GM18508 (cell line): ENCODE data around the gene BTN2A1.
"Not testable (repeated sequence)": the region's sequence is repeated elsewhere in the genome, so short reads cannot be mapped to it uniquely, and the experiment has no call there.

Source experiments
- ATAC-seq: cut with Tn5 transposase; IDR thresholded peaks from one replicate; pipeline ENCODE4 v1.9.1; 2021; ENCODE audit warnings: moderate number of reproducible peaks; ENCODE audit not compliant: insufficient read depth, unreplicated experiment

BTN2A1 gene

DNA sequence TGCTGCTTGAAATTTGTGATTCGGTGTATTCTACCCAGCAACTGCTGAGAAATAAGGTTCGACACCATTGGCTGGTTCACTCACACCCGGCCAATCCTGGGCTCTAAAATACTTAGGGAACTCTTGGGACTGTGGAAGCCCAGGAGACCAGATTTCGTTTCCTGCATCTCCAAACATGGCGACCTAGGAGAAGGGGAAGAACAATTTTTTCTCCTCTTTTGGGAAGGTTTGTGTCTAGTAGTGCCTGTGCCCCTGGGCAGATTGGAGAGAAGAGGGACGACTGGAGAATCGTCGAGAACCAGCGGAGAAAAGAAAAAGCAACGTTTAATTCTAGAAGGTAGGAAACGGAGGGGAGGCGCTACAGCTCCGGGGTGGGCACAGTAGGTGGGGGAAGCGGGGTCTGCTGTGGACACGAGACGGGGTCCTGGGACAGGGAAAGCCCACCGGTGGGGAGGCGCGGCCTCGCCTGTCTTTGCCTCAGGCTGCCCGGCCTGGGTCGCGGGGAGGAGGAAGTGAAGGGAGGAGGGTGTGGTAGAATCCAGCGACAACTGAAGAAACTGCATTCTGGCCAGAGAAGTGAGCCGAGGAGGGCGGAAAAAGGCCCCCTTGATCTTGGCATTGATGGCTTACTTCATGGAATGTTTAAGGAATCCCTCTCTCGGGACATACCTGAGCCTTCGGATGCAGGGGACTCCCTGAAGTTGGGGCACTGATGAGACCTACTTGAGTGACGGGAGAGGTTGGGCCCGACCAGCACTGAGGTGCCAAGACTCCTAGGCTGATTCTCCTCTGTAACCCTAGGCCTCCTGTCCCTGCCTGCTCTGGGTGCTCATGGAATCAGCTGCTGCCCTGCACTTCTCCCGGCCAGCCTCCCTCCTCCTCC lies at the start of gene BTN2A1:
BTN2A1 (plus strand) TSS at position 150 of the 883 bp plus-strand sequence; CDS start at position 832, 682 bp downstream.
- ATAC-seq = peak; percentile 90

DNA sequence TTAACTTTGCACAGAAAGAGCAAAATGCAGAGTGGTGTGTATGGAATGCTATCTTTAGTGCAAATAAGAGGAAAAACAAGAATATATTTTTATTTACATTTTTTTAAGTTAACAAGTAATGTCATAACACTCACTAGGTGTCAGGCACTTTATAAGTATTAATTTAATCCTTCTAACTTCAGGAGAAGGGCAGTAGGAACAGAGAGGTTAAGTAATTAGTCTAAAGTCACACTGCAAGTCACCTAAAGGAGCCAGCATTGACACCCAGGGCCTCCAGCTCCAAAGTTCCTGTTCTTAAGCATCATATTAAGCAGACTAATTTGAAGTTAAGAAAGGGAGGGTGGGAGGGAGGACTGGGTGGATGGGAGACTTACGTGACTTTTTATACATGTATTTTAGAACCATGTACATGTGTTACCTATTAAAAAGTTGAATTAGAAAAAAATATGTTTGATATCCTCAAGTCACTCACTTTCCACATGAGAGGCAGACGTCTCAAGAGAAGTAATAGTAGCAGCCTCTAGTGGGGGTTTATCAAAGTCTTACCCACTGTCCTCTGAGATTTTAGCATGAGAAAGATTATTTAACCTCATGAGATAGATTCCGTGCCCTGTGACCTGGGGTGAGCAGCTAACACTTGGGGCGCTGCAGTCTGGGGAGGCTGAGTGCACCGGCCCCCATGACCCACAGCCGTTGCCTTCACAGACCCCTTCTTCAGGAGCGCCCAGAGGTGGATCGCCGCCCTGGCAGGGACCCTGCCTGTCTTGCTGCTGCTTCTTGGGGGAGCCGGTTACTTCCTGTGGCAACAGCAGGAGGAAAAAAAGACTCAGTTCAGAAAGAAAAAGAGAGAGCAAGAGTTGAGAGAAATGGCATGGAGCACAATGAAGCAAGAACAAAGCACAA lies 48.7 kb upstream of the BTN2A1 start:
- ATAC-seq = no peak

DNA sequence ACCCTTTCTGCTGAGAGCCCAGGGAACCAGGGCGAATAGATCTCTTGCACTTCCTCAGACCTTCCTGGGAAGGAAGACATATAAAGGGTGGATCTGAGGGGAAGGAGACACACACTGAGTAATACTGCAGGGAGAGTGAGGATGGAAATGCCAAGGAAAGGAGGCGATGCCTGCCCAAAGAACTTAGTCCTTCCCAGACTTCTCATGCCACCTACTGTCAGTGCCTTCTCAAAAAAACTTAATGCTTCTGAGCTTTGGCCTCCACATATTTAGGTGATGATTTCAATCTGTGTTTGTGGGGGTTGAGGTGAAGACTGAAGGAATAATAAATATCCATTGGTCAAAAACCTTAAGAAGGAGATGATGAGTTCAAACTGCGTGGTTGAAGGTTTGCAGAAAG lies 46.0 kb upstream of the BTN2A1 start:
- no peak for ATAC-seq

DNA sequence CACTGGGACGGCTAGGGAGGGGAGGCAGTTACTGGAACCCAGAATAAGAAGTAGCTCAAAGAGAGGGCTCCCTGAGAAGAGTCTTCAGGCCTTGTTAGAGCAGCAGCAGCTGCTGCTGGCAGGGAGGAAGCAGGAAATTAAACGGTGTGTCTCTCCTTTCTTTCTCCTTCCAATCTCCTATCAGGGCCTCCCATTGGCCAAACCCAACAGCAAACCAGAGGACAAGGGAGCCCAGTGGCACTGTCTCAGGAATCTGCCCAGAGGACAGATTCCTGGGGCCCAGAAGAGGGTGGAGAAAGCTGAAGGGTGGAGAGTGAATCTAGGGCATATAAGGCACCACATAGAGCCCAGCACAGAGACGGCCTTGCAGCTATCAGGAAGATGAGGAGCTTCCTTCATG lies 45.5 kb upstream of the BTN2A1 start:
- no peak for ATAC-seq

DNA sequence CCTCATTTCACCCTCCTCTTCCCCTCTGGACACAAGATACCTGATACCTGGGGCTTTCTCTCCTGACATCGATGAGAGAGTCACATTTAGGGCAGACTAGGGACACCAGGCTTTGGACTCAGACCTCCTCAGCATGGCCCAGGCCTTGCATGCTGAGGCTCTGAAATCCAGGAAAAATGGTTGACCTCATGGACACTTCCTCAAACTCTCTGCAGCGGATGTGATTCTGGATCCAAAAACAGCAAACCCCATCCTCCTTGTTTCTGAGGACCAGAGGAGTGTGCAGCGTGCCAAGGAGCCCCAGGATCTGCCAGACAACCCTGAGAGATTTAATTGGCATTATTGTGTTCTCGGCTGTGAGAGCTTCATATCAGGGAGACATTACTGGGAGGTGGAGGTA lies 44.8 kb upstream of the BTN2A1 start:
- ATAC-seq = no peak

DNA sequence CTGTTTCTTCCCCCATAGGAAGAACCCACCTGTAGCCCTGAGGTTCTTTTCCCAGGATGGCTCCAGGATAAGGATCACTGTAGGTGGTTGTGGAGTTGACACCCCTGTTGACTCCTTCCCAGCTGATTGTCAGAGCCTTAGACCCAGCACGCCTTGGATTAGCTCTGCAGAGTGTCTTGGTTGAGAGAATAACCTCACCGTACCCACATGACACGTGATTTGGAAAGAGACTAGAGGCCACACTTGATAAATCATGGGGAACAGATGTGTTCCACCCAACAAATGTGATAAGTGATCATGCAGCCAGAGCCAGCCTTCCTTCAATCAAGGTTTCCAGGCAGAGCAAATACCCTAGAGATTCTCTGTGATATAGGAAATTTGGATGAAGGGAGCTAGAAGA lies 43.5 kb upstream of the BTN2A1 start:
- ATAC-seq = no peak

DNA sequence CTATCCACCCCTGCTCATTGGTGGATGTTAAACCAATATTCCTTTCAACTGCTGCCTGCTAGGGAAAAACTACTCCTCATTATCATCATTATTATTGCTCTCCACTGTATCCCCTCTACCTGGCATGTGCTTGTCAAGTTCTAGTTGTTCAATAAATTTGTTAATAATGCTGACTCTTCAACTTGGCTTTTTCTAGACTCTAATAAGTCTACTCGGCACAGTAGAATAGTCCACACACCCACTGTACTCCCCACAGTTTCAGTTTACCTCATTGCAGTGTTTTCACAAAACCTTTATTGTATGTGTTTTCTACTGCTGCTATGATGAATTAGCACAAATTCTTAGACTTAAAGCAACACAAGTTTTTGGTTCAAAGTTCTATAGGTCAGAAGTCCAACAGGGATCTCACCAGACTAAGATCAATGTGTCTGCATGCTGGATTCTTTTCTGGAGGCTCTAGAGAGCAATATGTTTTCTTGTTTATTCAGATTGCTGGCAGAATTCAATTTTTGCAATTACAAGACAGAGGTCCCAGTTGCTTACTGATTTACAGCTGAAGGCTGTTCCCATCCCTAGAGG lies 42.6 kb upstream of the BTN2A1 start:
- no peak for ATAC-seq

DNA sequence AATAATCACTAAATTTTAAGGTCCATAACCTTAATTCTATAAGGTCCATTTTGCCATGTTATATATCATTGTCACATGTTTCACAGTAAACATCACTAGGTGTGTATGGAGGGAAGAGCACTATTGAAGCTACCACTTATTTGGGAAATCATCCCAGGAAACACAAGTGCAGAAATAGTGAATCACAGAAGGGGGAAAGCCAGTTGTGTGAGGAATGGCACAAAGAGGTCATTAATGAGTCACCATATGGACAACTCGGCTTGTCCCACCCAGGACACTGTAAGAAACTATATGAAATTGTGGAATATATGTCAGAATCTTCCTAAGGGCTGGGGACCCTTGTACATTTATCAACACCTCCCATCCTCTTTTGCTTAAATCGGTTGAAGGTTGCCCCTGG lies 42.0 kb upstream of the BTN2A1 start:
- no peak for ATAC-seq

DNA sequence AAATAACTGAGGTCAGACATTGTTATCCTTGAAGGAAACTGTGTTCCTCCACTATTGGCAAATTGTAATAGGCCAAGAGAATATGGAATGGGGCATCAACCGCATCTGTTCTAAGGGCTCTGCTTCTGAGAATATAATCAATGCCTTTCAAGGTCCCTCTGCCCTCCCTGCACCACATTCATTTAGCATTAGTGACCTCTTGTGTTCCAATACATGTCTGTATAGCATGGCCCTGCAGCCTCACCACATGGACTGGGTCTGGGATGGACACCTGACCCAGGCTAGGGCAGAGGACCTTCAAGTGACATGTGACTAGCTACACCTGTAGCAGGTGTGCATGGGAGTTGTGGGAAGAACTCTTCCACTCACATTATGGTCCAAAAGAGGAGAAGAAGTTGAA lies 41.5 kb upstream of the BTN2A1 start:
- ATAC-seq = no peak

DNA sequence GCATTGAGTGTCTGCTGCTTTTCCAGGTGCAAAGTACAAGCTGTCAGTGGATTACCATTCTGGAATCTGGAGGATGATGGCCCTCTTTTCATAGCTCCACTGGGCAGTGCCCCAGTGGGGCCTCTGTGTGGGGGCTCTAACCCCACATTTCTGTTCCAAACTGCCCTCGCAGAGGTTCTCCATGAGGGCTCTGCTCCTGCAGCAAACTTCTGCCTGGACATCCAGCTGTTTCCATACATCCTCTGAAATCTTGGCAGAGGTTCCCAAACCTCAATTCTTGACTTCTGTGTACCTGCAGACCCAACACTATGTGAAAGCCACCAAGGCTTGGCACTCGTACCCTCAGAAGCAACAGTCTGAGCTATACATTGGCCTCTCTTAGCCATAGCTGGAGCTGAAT lies 39.7 kb upstream of the BTN2A1 start:
- not testable (repeated sequence) for ATAC-seq

DNA sequence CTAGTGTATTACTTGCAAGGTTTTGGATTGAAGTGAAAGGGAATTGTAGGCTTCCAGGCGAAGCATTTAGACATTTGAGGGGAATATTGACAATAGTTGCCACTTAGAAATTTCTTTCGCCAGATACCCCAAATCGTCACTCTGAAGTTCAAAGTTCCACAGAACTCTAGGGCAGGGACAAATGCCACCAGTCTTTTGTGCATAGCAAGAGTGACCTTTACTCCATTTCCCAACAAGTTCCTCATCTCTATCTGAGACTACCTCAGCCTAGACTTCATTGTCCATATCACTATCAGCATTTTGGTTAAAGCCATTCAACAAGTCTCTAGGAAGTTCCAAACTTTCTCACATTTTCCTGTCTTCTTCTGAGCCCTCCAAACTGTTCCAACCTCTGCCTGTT lies 39.0 kb upstream of the BTN2A1 start:
- not testable (repeated sequence) for ATAC-seq

DNA sequence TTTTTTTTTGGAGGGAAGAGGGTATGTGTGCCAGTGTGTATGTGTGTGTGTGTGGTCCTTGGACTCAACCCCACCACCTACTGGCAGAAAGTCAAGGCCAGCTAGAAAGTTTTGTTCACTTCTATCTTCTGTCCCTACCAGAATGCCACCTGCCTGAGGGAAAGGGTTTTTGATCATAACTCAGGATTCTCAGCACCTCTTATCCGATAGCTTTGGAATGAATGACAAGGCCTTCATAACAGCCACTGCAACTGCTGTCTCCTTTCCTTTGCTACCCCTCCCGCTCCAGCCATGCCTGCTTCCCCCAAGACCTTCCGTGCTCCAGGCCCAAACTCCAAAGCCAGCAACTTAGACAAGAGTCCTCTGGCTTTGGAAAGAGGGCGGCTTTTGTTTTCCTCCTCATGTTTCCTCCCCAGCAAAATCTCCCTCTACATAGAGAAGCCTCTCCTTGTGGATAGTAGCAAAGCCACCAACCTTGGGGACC lies 37.0 kb upstream of the BTN2A1 start:
- ATAC-seq = peak; percentile 7

DNA sequence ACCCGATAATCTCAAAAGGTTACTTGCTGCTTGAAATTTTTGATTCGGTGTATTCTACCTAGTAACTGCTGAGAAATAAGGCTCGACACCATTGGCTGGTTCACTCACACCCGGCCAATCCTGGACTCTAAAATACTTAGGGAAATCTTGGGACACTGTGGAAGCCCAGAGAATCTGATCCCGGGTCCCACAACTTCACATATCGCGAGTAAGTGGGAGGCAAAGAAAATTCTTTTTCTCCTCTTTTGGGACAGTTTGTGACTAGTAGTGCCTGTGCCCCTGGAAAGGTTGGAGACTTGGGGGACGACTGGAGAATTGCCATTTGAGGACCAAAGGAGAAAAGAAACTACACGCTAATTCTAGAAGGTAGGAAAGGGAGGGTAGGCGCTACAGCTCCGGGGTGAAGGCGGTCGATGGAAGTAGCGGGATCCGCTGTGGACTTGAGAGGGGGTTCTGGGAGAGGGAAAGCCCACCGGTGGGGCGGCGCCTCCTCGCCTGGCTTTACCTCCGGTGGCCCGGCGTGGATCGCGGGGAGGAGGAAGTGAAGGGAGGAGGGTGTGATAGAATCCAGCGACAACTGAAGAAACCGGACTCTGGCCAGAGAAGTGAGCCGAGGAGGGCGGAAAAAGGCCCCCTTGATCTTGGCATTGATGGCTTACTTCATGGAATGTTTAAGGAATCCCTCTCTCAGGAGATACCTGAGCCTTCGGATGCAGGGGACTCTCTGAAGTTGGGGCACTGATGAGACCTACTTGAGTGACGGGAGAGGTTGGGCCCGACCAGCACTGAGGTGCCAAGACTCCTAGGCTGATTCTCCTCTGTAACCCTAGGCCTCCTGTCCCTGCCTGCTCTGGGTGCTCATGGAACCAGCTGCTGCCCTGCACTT lies 36.3 kb upstream of the BTN2A1 start:
- ATAC-seq = peak; percentile 67

DNA sequence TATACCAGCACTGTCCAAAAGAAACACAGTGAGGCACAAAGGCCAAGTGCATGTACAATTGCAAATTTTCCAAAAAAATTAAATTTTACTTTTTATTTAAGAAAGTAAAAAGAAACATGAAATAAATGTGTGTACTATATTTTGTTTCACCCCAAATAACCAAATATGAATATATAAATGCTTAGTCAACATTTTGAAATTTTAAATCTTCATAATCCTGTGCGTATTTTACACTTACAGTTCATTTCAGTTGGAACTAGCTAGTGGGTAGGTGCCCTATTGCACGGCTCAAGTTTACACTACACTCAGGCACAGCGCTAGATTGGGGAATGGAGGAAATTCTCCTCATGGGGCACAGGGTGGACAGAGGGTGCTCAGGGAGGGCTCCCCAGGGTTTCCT lies 35.4 kb upstream of the BTN2A1 start:
- no peak for ATAC-seq

DNA sequence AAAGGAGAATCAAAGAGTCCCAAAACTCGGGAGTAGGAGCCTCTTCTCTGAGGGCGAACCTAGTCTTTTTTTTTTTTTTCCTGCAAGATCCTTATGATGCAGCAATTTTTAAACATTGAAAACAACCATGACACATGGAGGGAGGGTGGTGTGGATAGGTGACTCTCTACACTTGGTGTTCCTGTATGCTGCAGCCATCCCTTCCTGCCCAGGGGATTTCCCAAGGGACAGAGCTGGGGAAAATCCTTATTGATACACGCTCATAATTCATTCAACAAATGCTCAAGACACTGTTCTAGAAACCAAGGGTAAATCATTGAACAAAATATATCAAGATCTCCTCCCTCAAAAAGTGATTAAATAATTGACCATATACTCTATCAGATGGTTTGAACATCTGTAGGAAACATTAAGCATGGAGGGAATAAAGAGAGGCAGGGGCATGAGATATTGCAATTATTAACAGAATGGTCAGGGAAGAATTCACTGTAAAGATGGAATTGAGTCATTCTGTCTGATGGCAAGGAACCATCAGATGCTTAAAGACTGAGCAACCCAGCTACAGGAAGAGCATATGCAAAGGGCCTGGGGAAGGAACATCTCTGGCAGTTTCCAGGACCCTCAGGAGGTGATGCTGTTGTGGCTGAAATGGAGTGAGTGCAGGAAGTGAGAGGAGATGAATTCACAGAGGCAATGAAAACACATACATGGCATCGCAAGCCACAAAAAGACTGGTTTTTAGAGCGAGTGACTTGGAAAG lies 30.9 kb upstream of the BTN2A1 start:
- no peak for ATAC-seq

DNA sequence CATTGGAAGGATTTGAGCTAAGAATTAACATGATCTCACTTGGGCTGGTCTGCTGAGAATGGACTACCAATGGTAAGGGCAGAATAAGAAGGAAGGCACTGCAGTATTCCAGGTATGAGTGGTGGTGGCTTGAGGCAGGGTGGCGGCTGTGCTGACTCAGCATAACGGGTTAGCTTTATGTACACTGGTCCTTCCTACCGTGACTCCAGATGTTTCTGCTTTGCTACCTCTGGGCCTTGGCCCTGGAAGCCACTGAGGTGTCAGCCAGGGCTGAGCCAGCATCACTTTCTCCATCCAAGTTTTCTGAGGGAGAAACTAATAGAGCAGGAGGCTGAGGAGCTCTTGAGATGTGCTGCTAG lies 30.3 kb upstream of the BTN2A1 start:
- no peak for ATAC-seq

DNA sequence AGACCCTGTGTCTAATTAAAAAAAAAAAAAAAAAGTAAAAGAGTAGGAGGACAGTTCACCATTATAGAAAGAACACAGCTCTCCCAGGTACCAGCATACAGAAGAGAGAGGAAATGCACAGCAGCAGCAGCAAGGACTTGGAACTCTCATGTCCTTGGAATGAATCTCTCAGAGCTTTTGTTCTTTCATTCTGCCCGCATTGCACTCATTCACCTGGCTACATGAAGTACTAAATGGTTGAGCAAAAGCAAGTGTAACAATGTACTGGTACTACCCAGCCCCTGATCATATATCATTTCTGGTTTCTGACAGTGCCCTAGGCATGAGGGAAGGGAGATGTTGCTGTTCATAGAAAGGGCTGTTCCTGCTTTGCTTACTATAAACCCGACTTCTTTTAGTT lies 29.5 kb upstream of the BTN2A1 start:
- no peak for ATAC-seq

DNA sequence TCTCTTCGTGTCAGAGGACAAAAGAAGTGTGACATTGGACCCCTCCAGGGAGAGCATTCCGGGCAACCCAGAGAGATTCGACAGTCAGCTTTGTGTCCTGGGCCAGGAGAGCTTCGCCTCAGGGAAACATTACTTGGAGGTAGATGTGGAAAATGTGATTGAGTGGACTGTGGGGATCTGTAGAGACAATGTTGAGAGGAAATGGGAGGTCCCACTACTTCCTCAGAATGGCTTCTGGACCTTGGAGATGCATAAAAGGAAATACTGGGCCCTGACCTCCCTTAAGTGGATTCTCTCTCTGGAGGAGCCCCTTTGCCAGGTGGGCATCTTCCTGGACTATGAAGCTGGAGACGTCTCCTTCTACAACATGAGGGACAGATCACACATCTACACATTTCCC lies 27.0 kb upstream of the BTN2A1 start:
- ATAC-seq = no peak
